GM19035 (cell line): ENCODE results near the gene GNB5.
"Not testable (repeated sequence)": the region's sequence is repeated elsewhere in the genome, so short reads cannot be mapped to it uniquely, and the experiment has no call there.

Experiments used
- ATAC-seq: cut with Tn5 transposase; IDR thresholded peaks from one replicate; pipeline ENCODE4 v1.9.1; 2021; ENCODE audit not compliant: unreplicated experiment

GNB5 gene

GRCh38 chr15:52171807-52172206 is 19.4 kb downstream of the GNB5 start:
- ATAC-seq: no peak

GRCh38 chr15:52171386-52171785 is 19.8 kb downstream of the GNB5 start:
- no peak for ATAC-seq

- ATAC-seq: not testable (repeated sequence)
Measured at GRCh38 chr15:52170199-52170598, 21.0 kb downstream of the GNB5 start.

- not testable (repeated sequence) for ATAC-seq
Measured at GRCh38 chr15:52165494-52166131, 25.6 kb downstream of the GNB5 start.

- no peak for ATAC-seq
Measured at GRCh38 chr15:52164631-52165265, 26.4 kb downstream of the GNB5 start.

- no peak for ATAC-seq
Measured at GRCh38 chr15:52163321-52164190, 27.6 kb downstream of the GNB5 start.

- ATAC-seq: no peak
Measured at GRCh38 chr15:52162876-52163275, 28.3 kb downstream of the GNB5 start.

GRCh38 chr15:52162260-52162659 is 28.9 kb downstream of the GNB5 start:
- ATAC-seq: no peak

- ATAC-seq: no peak
Measured at GRCh38 chr15:52161406-52161966, 29.7 kb downstream of the GNB5 start.

GRCh38 chr15:52159645-52160044 is 31.5 kb downstream of the GNB5 start:
- ATAC-seq: no peak

GRCh38 chr15:52158084-52158765 is 33.0 kb downstream of the GNB5 start:
- no peak for ATAC-seq

GRCh38 chr15:52155878-52156277 is 35.3 kb downstream of the GNB5 start:
- no peak for ATAC-seq

GRCh38 chr15:52154896-52155865 is 36.0 kb downstream of the GNB5 start:
- ATAC-seq: no peak

- ATAC-seq: no peak
Measured at GRCh38 chr15:52153900-52154895, 37.0 kb downstream of the GNB5 start.

GRCh38 chr15:52151353-52151752 is 39.8 kb downstream of the GNB5 start:
- ATAC-seq: no peak

- no peak for ATAC-seq
Measured at GRCh38 chr15:52150871-52151270, 40.3 kb downstream of the GNB5 start.

- ATAC-seq: no peak
Measured at GRCh38 chr15:52150043-52150825, 41.0 kb downstream of the GNB5 start.

GRCh38 chr15:52148403-52148802 is 42.8 kb downstream of the GNB5 start:
- ATAC-seq: no peak
